ENCODE results near the gene CD48.
"Not testable (repeated sequence)": the region's sequence is repeated elsewhere in the genome, so short reads cannot be mapped to it uniquely, and the experiment has no call there.

The CD48 gene

GRCh38 chr1:160708118-160708517, 3.5 kb downstream of the CD48 start:
- Histone ChIP-seq H3K36me3 (no peaks in the 10 kb centered on the region), H3K4me1 (ENCODE audit: control insufficient read depth in 1 of 2, insufficient read depth in 1 of 2, low read depth in 1 of 2, low read length in 1 of 2) (peaks cover 100% of the 10 kb centered on the region in 2 experiments), H3K4me3 (ENCODE audit: low read depth in 1 of 2, low read length in 1 of 2) (peak overlapping the region; percentile 75 to 90), H3K27me3 (no peaks in the 10 kb centered on the region), H3K27ac (peak overlapping the region; percentile 87), H3K9me3 (no peaks in the 10 kb centered on the region)
- TF ChIP-seq, protein P1, sequence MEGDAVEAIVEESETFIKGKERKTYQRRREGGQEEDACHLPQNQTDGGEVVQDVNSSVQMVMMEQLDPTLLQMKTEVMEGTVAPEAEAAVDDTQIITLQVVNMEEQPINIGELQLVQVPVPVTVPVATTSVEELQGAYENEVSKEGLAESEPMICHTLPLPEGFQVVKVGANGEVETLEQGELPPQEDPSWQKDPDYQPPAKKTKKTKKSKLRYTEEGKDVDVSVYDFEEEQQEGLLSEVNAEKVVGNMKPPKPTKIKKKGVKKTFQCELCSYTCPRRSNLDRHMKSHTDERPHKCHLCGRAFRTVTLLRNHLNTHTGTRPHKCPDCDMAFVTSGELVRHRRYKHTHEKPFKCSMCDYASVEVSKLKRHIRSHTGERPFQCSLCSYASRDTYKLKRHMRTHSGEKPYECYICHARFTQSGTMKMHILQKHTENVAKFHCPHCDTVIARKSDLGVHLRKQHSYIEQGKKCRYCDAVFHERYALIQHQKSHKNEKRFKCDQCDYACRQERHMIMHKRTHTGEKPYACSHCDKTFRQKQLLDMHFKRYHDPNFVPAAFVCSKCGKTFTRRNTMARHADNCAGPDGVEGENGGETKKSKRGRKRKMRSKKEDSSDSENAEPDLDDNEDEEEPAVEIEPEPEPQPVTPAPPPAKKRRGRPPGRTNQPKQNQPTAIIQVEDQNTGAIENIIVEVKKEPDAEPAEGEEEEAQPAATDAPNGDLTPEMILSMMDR (IDR thresholded peaks at IDR 0.05): peak; percentile 58

- Histone ChIP-seq H3K27me3 (no peaks in the 10 kb centered on the region), H3K4me3 (ENCODE audit: low read depth in 1 of 2, low read length in 1 of 2) (peak overlapping the region; percentile 75 to 90), H3K36me3 (no peaks in the 10 kb centered on the region), H3K4me1 (ENCODE audit: control insufficient read depth in 1 of 2, insufficient read depth in 1 of 2, low read depth in 1 of 2, low read length in 1 of 2) (peaks cover 100% of the 10 kb centered on the region in 2 experiments), H3K27ac (peak overlapping the region; percentile 87), H3K9me3 (no peaks in the 10 kb centered on the region)
- TF ChIP-seq, protein P1 (IDR thresholded peaks at IDR 0.05): no peak
These were observed 4.2 kb downstream of the CD48 start for GRCh38 chr1:160707236-160708064.

- H3K4me3 ChIP-seq (ENCODE audit: low read depth in 1 of 2, low read length in 1 of 2): peak overlapping the region; percentile 75 to 90
These were observed 4.9 kb downstream of the CD48 start for GRCh38 chr1:160706526-160707235.

DNA sequence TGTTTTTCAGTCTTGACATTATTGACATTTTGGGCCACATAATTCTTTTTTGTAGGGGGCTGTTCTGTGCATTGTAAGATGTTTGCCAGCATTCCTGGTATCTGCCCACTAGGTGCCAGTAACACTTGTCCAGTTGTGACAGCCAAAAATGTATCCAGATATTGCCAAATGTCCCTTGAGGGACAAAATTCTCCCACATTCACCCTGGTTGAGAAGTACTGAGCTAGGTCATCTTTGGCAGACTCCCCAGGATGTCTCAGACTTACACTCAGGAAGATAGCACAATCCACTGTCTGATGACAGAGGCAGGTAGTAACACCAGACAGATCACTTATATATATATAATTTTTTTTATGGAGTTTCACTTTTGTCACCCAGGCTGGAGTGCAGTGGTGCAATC, 5.9 kb downstream of the CD48 start:
- H3K36me3 ChIP-seq: no peaks in the 10 kb centered on the region
- H3K9me3 ChIP-seq: no peaks in the 10 kb centered on the region
- H3K4me1 ChIP-seq (ENCODE audit: control insufficient read depth in 1 of 2, insufficient read depth in 1 of 2, low read depth in 1 of 2, low read length in 1 of 2): peaks cover 95% of the 10 kb centered on the region in 2 experiments
- peak overlapping the region; percentile 39 to 75 for H3K4me3 ChIP-seq (ENCODE audit: low read depth in 1 of 2, low read length in 1 of 2)
- TF ChIP-seq, protein P1 (IDR thresholded peaks at IDR 0.05): no peak
- H3K27me3 ChIP-seq: no peaks in the 10 kb centered on the region
- peak overlapping the region; percentile 87 for H3K27ac ChIP-seq

More at GRCh38 chr1:160706526-160707235, 4.9 kb downstream of the CD48 start:
- Histone ChIP-seq H3K4me1 (ENCODE audit: control insufficient read depth in 1 of 2, insufficient read depth in 1 of 2, low read depth in 1 of 2, low read length in 1 of 2) (peaks cover 99 to 100% of the 10 kb centered on the region in 2 experiments), H3K36me3 (no peaks in the 10 kb centered on the region), H3K9me3 (no peaks in the 10 kb centered on the region), H3K27ac (peak overlapping the region; percentile 87), H3K27me3 (no peaks in the 10 kb centered on the region)
- TF ChIP-seq, protein P1 (IDR thresholded peaks at IDR 0.05): no peak

DNA sequence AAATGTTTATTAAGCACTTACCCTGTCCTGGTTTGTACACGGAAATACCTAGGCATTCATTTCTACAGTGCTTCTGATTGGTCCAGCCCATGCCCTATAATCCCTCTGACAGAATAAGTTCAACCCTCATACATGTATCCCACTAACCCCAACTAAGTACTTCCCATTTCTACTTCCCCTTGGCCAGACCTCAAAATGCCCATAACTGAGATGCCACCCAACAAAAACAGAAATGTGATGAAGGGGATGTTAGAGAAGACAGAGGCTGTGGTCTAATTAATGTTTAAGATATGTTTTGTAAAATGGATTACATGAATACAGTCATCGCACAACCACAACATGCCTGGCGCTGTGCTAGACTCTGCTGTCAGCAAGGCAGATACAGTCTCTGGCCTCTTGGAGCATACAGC, 6.4 kb downstream of the CD48 start:
- not testable (repeated sequence) for H3K9me3 ChIP-seq, H3K36me3 ChIP-seq, H3K27me3 ChIP-seq
- Histone ChIP-seq H3K4me1 (ENCODE audit: control insufficient read depth in 1 of 2, insufficient read depth in 1 of 2, low read depth in 1 of 2, low read length in 1 of 2) (peaks cover 89 to 90% of the 10 kb centered on the region in 2 experiments), H3K4me3 (ENCODE audit: low read depth in 1 of 2, low read length in 1 of 2) (peak overlapping the region; percentile 39 to 75), H3K27ac (peak overlapping the region; percentile 87)

- Histone ChIP-seq H3K27ac (peak overlapping the region; percentile 87), H3K36me3 (no peaks in the 10 kb centered on the region), H3K27me3 (no peaks in the 10 kb centered on the region), H3K4me1 (ENCODE audit: control insufficient read depth in 1 of 2, insufficient read depth in 1 of 2, low read depth in 1 of 2, low read length in 1 of 2) (peaks cover 80% of the 10 kb centered on the region in 2 experiments), H3K9me3 (no peaks in the 10 kb centered on the region), H3K4me3 (ENCODE audit: low read depth in 1 of 2, low read length in 1 of 2) (peak overlapping the region; percentile 28 to 75)
- TF ChIP-seq, protein P1 (IDR thresholded peaks at IDR 0.05): peak; percentile 26
These were observed 7.4 kb downstream of the CD48 start for GRCh38 chr1:160704250-160704649.
